HEK293T (cell line): ENCODE results near the gene EPHX1.

Source experiments
- CTCF ChIA-PET: fragments of 350-600 bp; formaldehyde crosslinking; extraction: SDS; loops from one replicate; lab custom pipeline; 2021; ENCODE audit warnings: antibody characterized with exemption, inconsistent platforms; lab: Yijun Ruan, JAX
- POLR2A ChIA-PET: fragments of 350-600 bp; formaldehyde crosslinking; extraction: SDS; loops from one replicate; lab custom pipeline; 2020; ENCODE audit warnings: antibody characterized with exemption, inconsistent platforms; lab: Yijun Ruan, JAX
- DNase-seq: peaks from one replicate; pipeline ENCODE4 v3.0.0; 2012; ENCODE audit warnings: mixed read lengths; ENCODE audit errors: extremely low spot score
- ARNT ChIP-seq: fragments of 450-650 bp; IDR thresholded peaks from 2 replicates; pipeline ENCODE4 v1.6.1; 2017; ENCODE audit warnings: mild to moderate bottlenecking
- BHLHE40 ChIP-seq: fragments of 450-650 bp; IDR thresholded peaks from 2 replicates; pipeline ENCODE4 v1.6.1; 2016; ENCODE audit warnings: mild to moderate bottlenecking, moderate library complexity, borderline replicate concordance
- CTBP1 ChIP-seq: fragments of 450-650 bp; IDR thresholded peaks from 2 replicates; pipeline ENCODE4 v1.6.1; 2016; ENCODE audit warnings: borderline replicate concordance
- ELF4 ChIP-seq: fragments of 450-650 bp; IDR thresholded peaks from 2 replicates; pipeline ENCODE4 v1.6.1; 2017; ENCODE audit warnings: antibody characterized with exemption
- FOXA1 ChIP-seq: fragments of 450-650 bp; IDR thresholded peaks from 2 replicates; pipeline ENCODE4 v1.6.1; 2016; ENCODE audit warnings: mild to moderate bottlenecking
- FOXK2 ChIP-seq: fragments of 450-650 bp; IDR thresholded peaks from 2 replicates; pipeline ENCODE4 v1.6.1; 2016; ENCODE audit warnings: mild to moderate bottlenecking
- FOXM1 ChIP-seq: fragments of 450-650 bp; IDR thresholded peaks from 2 replicates; pipeline ENCODE4 v1.6.1; 2017; ENCODE audit warnings: mild to moderate bottlenecking, borderline replicate concordance
- HDGF ChIP-seq: fragments of 450-650 bp; IDR thresholded peaks from 2 replicates; pipeline ENCODE4 v1.6.1; 2017; ENCODE audit warnings: antibody characterized with exemption, borderline replicate concordance
- L3MBTL2 ChIP-seq: fragments of 450-650 bp; conservative IDR thresholded peaks from 2 replicates; pipeline ENCODE4 v1.6.1; 2016; ENCODE audit warnings: mild to moderate bottlenecking
- LEF1 ChIP-seq: fragments of 450-650 bp; IDR thresholded peaks from 2 replicates; pipeline ENCODE4 v1.6.1; 2017; ENCODE audit warnings: mild to moderate bottlenecking, borderline replicate concordance
- NFRKB ChIP-seq: fragments of 450-650 bp; IDR thresholded peaks from 2 replicates; pipeline ENCODE4 v1.6.1; 2016; ENCODE audit warnings: mild to moderate bottlenecking, moderate library complexity
- PKNOX1 ChIP-seq: fragments of 450-650 bp; IDR thresholded peaks from 2 replicates; pipeline ENCODE4 v1.6.1; 2016
- SP1 ChIP-seq: fragments of 450-650 bp; IDR thresholded peaks from 2 replicates; pipeline ENCODE4 v1.6.1; 2017
- SUZ12 ChIP-seq: fragments of 450-650 bp; IDR thresholded peaks from 2 replicates; pipeline ENCODE4 v1.6.1; 2016; ENCODE audit warnings: mild to moderate bottlenecking
- TARDBP ChIP-seq: fragments of 450-650 bp; IDR thresholded peaks from 2 replicates; pipeline ENCODE4 v1.6.1; 2016
- ZNF384 ChIP-seq: fragments of 450-650 bp; IDR thresholded peaks from 2 replicates; pipeline ENCODE4 v1.6.1; 2016

Gene EPHX1

GRCh38 chr1:225888289-225888897, 78.5 kb downstream of the EPHX1 start:
- CTCF ChIA-PET, result interaction anchor here (1.0 kb wide), 1 partner anchor 10 kb away, joined by 3 read pairs; no protein-coding TSS in a partner anchor
- DNase-seq, result no peak
- TF ChIP-seq HDGF (no peak), CTBP1 (no peak), FOXA1 (no peak), TARDBP (no peak), SUZ12 (no peak), ZNF384 (no peak), ELF4 (no peak), ARNT (no peak), LEF1 (no peak), NFRKB (no peak), L3MBTL2 (no peak), PKNOX1 (no peak), BHLHE40 (no peak), SP1 (no peak), FOXK2 (no peak)
- POLR2A ChIA-PET, result interaction anchor here (1.3 kb wide), 1 partner anchor 110 kb away, joined by 4 read pairs; the partner anchor contains the start of gene SRP9

GRCh38 chr1:225888898-225889601, 79.1 kb downstream of the EPHX1 start, which contains the start of gene LEFTY1:
LEFTY1 (minus strand) TSS chr1:225889146; CDS start chr1:225889066, 80 bp downstream.
- POLR2A ChIA-PET, result interaction anchor here (0.5 to 1.3 kb wide), 5 partner anchors 8 to 126 kb away, joined by 3 to 5 read pairs (median 3); partner anchors contain the start of genes PYCR2 and SRP9
- TF ChIP-seq FOXK2 (no peak), TARDBP (no peak), FOXM1 (no peak)
- no peak for DNase-seq
- CTCF ChIA-PET, result interaction anchor here (0.6 to 1.0 kb wide), 3 partner anchors 11 to 414 kb away, joined by 3 read pairs; no protein-coding TSS in a partner anchor

DNA sequence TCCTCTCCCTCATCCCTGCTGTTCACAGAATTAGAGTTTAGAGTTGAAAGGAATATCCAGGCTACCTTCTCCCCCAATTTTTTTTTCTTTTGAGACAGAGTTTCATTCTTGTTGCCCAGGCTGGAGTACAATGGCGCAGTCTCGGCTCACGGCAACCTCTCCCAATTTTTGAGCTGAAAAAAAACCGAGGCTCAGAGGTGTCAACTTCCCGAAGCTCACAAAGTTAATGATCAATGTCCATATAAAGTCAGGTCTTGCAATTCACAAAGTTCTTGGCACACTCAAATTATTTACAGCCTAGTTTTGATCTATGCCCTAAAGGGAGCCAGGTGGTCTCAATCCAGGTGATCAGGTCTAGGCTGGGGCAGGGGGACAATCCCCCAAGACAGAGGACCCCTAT, 79.8 kb downstream of the EPHX1 start:
- no peak for TF ChIP-seq ELF4
- no peak for TF ChIP-seq CTBP1
- POLR2A ChIA-PET, result interaction anchor here (0.5 to 2.5 kb wide), 6 partner anchors 7 to 127 kb away, joined by 3 to 18 read pairs (median 4); partner anchors contain the start of genes PYCR2, SRP9 and TMEM63A
- CTCF ChIA-PET, result interaction anchor here (0.6 to 1.0 kb wide), 3 partner anchors 11 to 415 kb away, joined by 3 read pairs; no protein-coding TSS in a partner anchor

DNA sequence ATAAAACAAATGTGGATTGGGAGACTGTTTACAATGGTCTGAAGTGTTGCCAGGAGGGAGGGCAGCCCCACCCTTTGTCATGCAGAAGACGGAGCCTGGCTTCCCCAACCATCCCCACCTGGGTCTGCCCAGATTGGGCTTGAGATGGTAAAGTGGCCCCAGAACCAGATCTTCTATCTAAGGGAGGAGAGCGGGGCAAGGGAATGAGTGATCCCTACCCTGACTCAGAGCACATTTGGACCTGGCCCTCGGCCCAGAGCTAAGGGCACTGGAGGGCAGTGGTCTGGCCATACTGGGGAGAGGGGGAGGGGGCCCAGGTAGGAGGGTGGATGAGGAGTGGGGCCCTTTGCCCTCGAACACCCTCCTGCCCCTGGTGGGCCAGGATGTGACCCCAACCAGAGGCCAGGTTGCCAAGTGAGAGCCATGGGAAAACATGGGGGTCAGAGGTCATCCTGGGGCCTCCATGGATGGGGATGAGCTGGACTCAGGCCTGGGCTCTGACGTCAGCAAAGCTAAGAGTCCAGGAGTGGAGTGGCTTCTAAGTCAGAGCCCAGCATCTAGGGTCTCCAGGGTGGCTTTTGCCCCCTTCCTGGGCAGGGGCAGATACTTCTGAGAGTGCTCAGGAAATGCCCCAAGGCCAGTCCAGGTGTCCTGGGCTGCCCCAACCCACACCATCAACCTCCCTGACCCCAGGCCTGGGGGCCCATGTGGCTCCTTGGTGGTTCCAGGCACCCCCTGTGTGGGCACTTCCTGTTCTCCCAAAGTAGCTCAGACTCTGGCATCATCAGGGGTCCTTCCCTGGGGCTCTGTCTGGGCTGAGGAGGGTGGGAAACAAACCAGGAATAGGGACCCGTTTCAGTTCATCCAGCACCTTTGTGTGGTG, 80.7 kb downstream of the EPHX1 start:
- no peak for DNase-seq
- POLR2A ChIA-PET, result interaction anchor here (1.1 to 2.5 kb wide), 4 partner anchors 8 to 128 kb away, joined by 3 to 18 read pairs (median 4); partner anchors contain the start of genes PYCR2 and TMEM63A
- CTCF ChIA-PET, result interaction anchor here (0.6 kb wide), 1 partner anchor 736 kb away, joined by 3 read pairs; no protein-coding TSS in a partner anchor
- TF ChIP-seq FOXA1 (no peak), FOXM1 (no peak), NFRKB (no peak), CTBP1 (no peak), HDGF (no peak), ZNF384 (no peak), SUZ12 (no peak)

More for the DNA sequence above, 79.8 kb downstream of the EPHX1 start:
- DNase-seq, result no peak

- ChIA-PET POLR2A (interaction anchor here (1.3 to 2.5 kb wide), 2 partner anchors 9 to 24 kb away, joined by 3 to 18 read pairs; partner anchors contain the start of gene TMEM63A), CTCF (interaction anchor here (0.6 kb wide), 1 partner anchor 735 kb away, joined by 3 read pairs; no protein-coding TSS in a partner anchor)
- TF ChIP-seq BHLHE40, result no peak
- TF ChIP-seq CTBP1, result no peak
- no peak for TF ChIP-seq FOXM1
- 0 out of 2 replicates have a peak, but pooled peaks have one; percentile 28 for TF ChIP-seq HDGF
- no peak for DNase-seq
Observed at GRCh38 chr1:225891229-225891972, 81.5 kb downstream of the EPHX1 start.

DNA sequence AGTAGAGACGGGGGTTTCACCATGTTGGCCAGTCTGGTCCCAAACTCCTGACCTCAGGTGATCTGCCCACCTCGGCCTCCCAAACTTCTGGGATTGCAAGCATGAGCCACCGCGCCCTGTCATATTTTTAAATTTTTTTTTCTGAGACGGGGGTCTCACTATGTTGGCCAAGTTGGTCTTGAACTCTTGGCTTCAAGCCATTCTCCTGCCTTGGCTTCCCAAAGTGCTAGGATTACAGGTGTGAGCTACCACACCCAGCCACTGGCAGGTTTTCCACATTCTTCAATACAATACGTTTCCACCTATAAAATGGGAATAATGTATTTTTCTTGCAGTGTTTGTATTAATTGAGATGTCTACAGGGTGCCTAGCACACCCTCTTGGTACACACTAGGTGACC, 82.4 kb downstream of the EPHX1 start:
- TF ChIP-seq TARDBP (no peak), FOXA1 (no peak), SUZ12 (no peak), LEF1 (no peak), ZNF384 (no peak), HDGF (no peak), BHLHE40 (no peak), CTBP1 (no peak), NFRKB (no peak), L3MBTL2 (no peak), PKNOX1 (no peak), SP1 (no peak), FOXK2 (no peak)
- ChIA-PET POLR2A (interaction anchor here (2.5 kb wide), 1 partner anchor 10 kb away, joined by 18 read pairs; the partner anchor contains the start of gene TMEM63A), CTCF (no interaction called here)
- DNase-seq, result no peak
